Measurements from ENCODE around the gene CAMK1G. TPM values are rescaled to one million over a fixed set of nuclear protein-coding genes. Genes with fewer than 3 reads are reported as not detected.

CAMK1G gene
- total RNA-seq: 0.93 TPM

DNA sequence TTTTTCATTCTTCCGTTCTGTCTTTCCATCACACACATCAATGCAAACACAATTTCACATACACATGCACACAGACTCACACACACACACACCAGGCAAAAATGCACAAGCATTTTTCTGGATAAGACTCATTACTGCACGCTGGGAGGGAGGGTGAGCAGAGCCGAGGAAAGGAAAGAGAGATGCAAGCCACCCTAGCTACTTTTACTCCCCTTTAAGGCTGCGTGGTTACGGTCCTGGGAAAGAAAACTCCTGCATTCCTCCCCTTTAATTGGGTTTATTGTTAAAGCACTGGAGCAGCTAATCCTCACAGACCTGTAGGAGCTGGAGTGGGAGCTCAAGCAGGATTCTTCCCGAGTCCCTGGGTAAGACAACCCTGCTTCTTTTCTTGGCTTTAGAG is at the start of gene CAMK1G:
Gene CAMK1G, plus strand, starts transcription at position 307 of the 400 bp plus-strand sequence. CDS start 11,270 bp downstream, outside the sequence.

DNA sequence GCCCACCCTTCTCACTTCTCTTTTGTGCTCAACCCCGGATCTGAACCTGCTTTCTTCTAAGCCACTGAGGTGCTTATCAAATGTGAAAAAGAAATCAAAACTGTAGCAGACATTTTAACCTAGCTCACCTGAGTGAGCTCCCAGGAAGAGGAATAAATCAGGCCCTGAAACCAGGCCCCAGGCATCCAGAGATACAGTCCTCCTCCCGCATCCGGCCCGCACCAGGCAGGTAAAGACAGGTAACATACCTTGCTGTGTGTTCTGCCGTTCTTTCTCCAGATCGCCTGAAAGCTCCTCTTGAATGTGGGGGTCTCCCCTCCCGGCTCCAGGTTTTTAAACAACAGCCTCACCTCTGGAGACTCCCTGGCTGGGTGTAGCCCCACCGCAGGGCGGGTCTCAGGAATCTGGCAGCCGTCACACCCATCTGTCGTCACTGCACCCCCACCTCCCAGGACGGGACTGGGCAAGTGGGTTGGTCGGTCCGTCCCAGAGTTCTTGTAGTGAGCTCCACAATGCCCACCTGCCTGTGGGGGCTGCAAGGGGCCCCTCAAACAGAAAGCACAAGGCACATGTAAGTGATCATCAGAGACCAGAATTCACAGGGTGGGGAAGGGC is 68.7 kb downstream of the CAMK1G start, which contains the start of gene LAMB3:
Gene LAMB3, minus strand, starts transcription at position 305 of the 615 bp plus-strand sequence. CDS start 1,481 bp downstream, outside the sequence.

Other genes starting within 250 kb of the CAMK1G start
- gene LAMB3, start 68.7 kb downstream of the CAMK1G start, total RNA-seq: 11.1 TPM
- gene G0S2, start 91.7 kb downstream of the CAMK1G start, total RNA-seq: 9.5 TPM
- gene HSD11B1, start 121.1 kb downstream of the CAMK1G start, total RNA-seq: 0.77 TPM
- gene TRAF3IP3, start 172.3 kb downstream of the CAMK1G start, total RNA-seq: 0.99 TPM
- 2.6 TPM for gene C1orf74, start 200.8 kb downstream of the CAMK1G start, total RNA-seq
- 7.8 TPM for gene IRF6, start 222.4 kb downstream of the CAMK1G start, total RNA-seq
- 10.4 TPM for gene UTP25, start 244.3 kb downstream of the CAMK1G start, total RNA-seq

Measured in camera-type eye (tissue), 1 donor.